ENCODE measurements around the gene PDZK1IP1.

- TF ChIP-seq CTCF (conservative IDR thresholded peaks at IDR 0.05; ENCODE audit: low read depth, low read length) (no peak), EZH2 (IDR thresholded peaks at IDR 0.05; ENCODE audit: borderline replicate concordance, low read depth, low read length, poor library complexity, severe bottlenecking) (no peak)
These were observed 4.8 kb downstream of the PDZK1IP1 start for GRCh38 chr1:47184822-47185677.
